Neural cell (in vitro differentiated cells): ENCODE measurements around the gene ZNF561. TPM values are rescaled to one million over a fixed set of nuclear protein-coding genes. Genes with fewer than 3 reads are reported as not detected.

Source experiments
- H2AFZ ChIP-seq: fragments of 200-600, 300-800 bp; sonication (generic), shearing (Covaris generic); 2 replicates; pipeline ENCODE4 v1.6.0; 2014; ENCODE audit warnings: low read depth, mild to moderate bottlenecking, antibody characterized with exemption, low read length, moderate library complexity
- H3F3A ChIP-seq: fragments of 200-600 bp; shearing (Covaris generic); 2 replicates; pipeline ENCODE4 v1.6.1; 2016; ENCODE audit warnings: mild to moderate bottlenecking, moderate library complexity, mixed read lengths, antibody characterized with exemption, low read length; ENCODE audit not compliant: insufficient read depth, poor library complexity, severe bottlenecking
- H3K27ac ChIP-seq: fragments of 200-600, 300-800 bp; sonication (generic), shearing (Covaris generic); 2 replicates; pipeline ENCODE4 v1.5.1; 2014; ENCODE audit warnings: mild to moderate bottlenecking, low read length, moderate library complexity
- H3K27me3 ChIP-seq: fragments of 300-800, 200-600 bp; sonication (generic), shearing (Covaris generic); 2 replicates; pipeline ENCODE4 v1.6.0; 2014; ENCODE audit warnings: mild to moderate bottlenecking, low read depth, low read length, moderate library complexity; ENCODE audit not compliant: insufficient read depth
- H3K36me3 ChIP-seq: fragments of 300-800, 200-600 bp; sonication (generic), shearing (Covaris generic); 2 replicates; pipeline ENCODE4 v1.5.1; 2014; ENCODE audit warnings: mild to moderate bottlenecking, antibody characterized with exemption, low read length, moderate library complexity; ENCODE audit not compliant: insufficient read depth
- H3K4me2 ChIP-seq: fragments of 300-800, 200-600 bp; sonication (generic), shearing (Covaris generic); 2 replicates; pipeline ENCODE4 v1.6.0; 2014; ENCODE audit warnings: mild to moderate bottlenecking, low read length
- H3K4me3 ChIP-seq: fragments of 300-800, 200-600 bp; sonication (generic), shearing (Covaris generic); 2 replicates; pipeline ENCODE4 v1.5.1; 2014; ENCODE audit warnings: mild to moderate bottlenecking, low read length, moderate library complexity
- H3K79me2 ChIP-seq: fragments of 200-600 bp; shearing (Covaris generic); replicated peaks from 2 replicates; pipeline ENCODE4 v1.6.0; 2014; ENCODE audit warnings: mild to moderate bottlenecking, low read length, moderate library complexity; ENCODE audit not compliant: insufficient read depth
- H3K9ac ChIP-seq: fragments of 300-800, 200-600 bp; sonication (generic), shearing (Covaris generic); 2 replicates; pipeline ENCODE4 v1.6.1; 2016; ENCODE audit warnings: mild to moderate bottlenecking, low read length, mixed read lengths
- H3K9me2 ChIP-seq: fragments of 200-600 bp; shearing (Covaris generic); 2 replicates; pipeline ENCODE4 v1.6.1; 2016; ENCODE audit warnings: mild to moderate bottlenecking, low read length, mixed read lengths; ENCODE audit not compliant: insufficient read depth
- H3K9me3 ChIP-seq: fragments of 200-600, 300-800 bp; sonication (generic), shearing (Covaris generic); 2 replicates; pipeline ENCODE4 v1.6.1; 2016; ENCODE audit warnings: mild to moderate bottlenecking, mixed run types, low read length, moderate library complexity, mixed read lengths
- H4K20me1 ChIP-seq: fragments of 200-600 bp; shearing (Covaris generic); 2 replicates; pipeline ENCODE4 v1.6.1; 2016; ENCODE audit warnings: mild to moderate bottlenecking, mixed run types; ENCODE audit not compliant: insufficient read depth
- EP300 ChIP-seq: fragments of 450-650 bp; conservative IDR thresholded peaks from 2 replicates; pipeline ENCODE4 v1.6.1; 2014; ENCODE audit warnings: antibody characterized with exemption, mild to moderate bottlenecking, moderate library complexity; ENCODE audit not compliant: poor library complexity, severe bottlenecking
- EZH2 ChIP-seq: fragments of 200-600, 300-800 bp; shearing (Covaris generic), sonication (generic); IDR thresholded peaks from 2 replicates; pipeline ENCODE4 v1.6.1; 2014; ENCODE audit warnings: antibody characterized with exemption, low read length, borderline replicate concordance, mild to moderate bottlenecking; ENCODE audit not compliant: insufficient read depth, poor library complexity, severe bottlenecking
- MXI1 ChIP-seq: fragments of 450-650 bp; conservative IDR thresholded peaks from 2 replicates; pipeline ENCODE4 v1.6.1; 2014; ENCODE audit warnings: antibody characterized with exemption, mild to moderate bottlenecking; ENCODE audit not compliant: poor library complexity, severe bottlenecking
- POLR2AphosphoS5 ChIP-seq: IDR thresholded peaks from 2 replicates; pipeline ENCODE4 v1.6.1; 2012
- RAD21 ChIP-seq: fragments of 450-650 bp; conservative IDR thresholded peaks from 2 replicates; pipeline ENCODE4 v1.6.1; 2014; ENCODE audit warnings: antibody characterized with exemption, mild to moderate bottlenecking, moderate library complexity
- SMC3 ChIP-seq: fragments of 450-650 bp; conservative IDR thresholded peaks from 2 replicates; pipeline ENCODE4 v1.6.1; 2014; ENCODE audit warnings: antibody characterized with exemption, mild to moderate bottlenecking, moderate library complexity; ENCODE audit not compliant: poor library complexity
- TAF1 ChIP-seq: IDR thresholded peaks from 2 replicates; pipeline ENCODE4 v1.6.1; 2012; ENCODE audit warnings: low read depth
- polyA minus RNA-seq: library from RNA; depleted of rRNA, polyadenylated mRNA; stranded (reverse); fragments of >200 nt; gene quantifications from 2 replicates; pipeline ENCODE4 v1.2.3, GENCODE V29; 2014
- polyA plus RNA-seq: library from polyadenylated mRNA; depleted of rRNA; stranded (reverse); fragments of >200 nt; gene quantifications from 2 replicates; pipeline ENCODE4 v1.2.3, GENCODE V29; 2014
- TF ChIP-seq, protein P1 (sequence below): IDR thresholded peaks from 2 replicates; pipeline ENCODE4 v1.6.1; 2012; ENCODE audit warnings: borderline replicate concordance
- TF ChIP-seq, protein P2 (sequence below): fragments of 450-650 bp; IDR thresholded peaks from 2 replicates; pipeline ENCODE4 v1.5.1; 2014; ENCODE audit warnings: antibody characterized with exemption, mild to moderate bottlenecking, moderate library complexity; ENCODE audit not compliant: poor library complexity, severe bottlenecking

ZNF561 gene
- polyA plus RNA-seq = 24.6 and 35.5 TPM in 2 replicates
- polyA minus RNA-seq = 64.7 and 72.6 TPM in 2 replicates

DNA sequence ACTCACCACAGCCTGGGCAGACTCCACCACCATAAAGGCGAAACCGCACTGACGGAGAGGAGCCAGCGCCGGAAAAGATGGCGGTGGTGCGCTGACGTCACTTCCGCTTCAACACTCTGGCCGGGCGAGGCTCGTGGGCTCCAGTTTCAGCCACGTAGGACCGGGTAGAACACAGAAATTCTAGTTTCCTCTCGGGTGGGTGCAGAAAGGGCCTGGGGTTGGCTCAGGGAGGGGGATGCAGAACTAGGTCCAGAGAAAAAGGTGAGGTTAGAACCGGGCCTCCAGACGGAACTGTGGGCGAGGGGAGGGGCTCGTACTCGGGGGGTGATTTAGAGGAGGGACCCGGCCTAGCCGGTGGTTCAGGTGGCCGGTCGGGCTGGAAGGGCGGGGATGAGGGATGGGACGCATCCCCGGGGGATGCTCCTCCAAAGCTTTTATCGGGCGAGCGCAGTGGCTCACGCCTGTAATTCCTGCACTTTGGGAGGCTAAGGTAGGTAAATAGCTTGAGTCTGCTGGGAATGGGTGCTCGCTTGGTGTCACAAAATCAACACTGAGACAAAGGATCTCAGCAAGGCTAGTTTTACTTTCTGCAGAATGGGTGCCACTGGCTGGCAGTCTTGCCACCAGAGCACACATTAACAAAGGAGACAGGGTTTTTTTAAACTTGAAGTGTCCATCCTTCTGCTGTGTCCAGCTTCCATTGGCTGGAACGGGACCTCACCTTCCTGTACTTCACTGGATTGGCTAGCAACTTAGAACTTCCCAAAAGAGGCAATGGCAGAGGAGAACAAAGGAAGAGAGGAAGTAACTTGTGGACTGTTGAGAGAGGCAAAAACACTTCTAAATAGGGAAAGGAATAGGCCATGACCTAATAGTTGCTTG is at the start of gene ZNF561:
TSS of gene ZNF561 (minus strand) at position 77 of the 882 bp plus-strand sequence. CDS start 1,776 bp downstream, outside the sequence.
- Histone ChIP-seq H3K9me2 (no peaks in the 10 kb centered on the region), H4K20me1 (no peaks in the 10 kb centered on the region), H3F3A (peaks cover 2% of the 10 kb centered on the region), H3K9ac (peak within 1 kb of the TSS; percentile 98), H3K79me2 (peaks cover 30% of the 10 kb centered on the region), H3K4me2 (peak within 1 kb of the TSS; percentile 95), H3K36me3 (no peaks in the 10 kb centered on the region), H3K4me3 (peak within 1 kb of the TSS; percentile 87), H3K27me3 (no peaks in the 10 kb centered on the region), H2AFZ (peak within 1 kb of the TSS; percentile 96), H3K9me3 (no peaks in the 10 kb centered on the region), H3K27ac (peak within 1 kb of the TSS; percentile 99)
- TF ChIP-seq, protein P1, sequence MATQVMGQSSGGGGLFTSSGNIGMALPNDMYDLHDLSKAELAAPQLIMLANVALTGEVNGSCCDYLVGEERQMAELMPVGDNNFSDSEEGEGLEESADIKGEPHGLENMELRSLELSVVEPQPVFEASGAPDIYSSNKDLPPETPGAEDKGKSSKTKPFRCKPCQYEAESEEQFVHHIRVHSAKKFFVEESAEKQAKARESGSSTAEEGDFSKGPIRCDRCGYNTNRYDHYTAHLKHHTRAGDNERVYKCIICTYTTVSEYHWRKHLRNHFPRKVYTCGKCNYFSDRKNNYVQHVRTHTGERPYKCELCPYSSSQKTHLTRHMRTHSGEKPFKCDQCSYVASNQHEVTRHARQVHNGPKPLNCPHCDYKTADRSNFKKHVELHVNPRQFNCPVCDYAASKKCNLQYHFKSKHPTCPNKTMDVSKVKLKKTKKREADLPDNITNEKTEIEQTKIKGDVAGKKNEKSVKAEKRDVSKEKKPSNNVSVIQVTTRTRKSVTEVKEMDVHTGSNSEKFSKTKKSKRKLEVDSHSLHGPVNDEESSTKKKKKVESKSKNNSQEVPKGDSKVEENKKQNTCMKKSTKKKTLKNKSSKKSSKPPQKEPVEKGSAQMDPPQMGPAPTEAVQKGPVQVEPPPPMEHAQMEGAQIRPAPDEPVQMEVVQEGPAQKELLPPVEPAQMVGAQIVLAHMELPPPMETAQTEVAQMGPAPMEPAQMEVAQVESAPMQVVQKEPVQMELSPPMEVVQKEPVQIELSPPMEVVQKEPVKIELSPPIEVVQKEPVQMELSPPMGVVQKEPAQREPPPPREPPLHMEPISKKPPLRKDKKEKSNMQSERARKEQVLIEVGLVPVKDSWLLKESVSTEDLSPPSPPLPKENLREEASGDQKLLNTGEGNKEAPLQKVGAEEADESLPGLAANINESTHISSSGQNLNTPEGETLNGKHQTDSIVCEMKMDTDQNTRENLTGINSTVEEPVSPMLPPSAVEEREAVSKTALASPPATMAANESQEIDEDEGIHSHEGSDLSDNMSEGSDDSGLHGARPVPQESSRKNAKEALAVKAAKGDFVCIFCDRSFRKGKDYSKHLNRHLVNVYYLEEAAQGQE = peak; percentile 64
- TF ChIP-seq TAF1 = peak; percentile 65
- TF ChIP-seq MXI1 = peak; percentile 84
- TF ChIP-seq POLR2AphosphoS5 = peak; percentile 91
- TF ChIP-seq SMC3 = peak; percentile 49
- TF ChIP-seq RAD21 = no peak
- no peak for TF ChIP-seq EZH2
- TF ChIP-seq EP300 = peak; percentile 63
- TF ChIP-seq, protein P2, sequence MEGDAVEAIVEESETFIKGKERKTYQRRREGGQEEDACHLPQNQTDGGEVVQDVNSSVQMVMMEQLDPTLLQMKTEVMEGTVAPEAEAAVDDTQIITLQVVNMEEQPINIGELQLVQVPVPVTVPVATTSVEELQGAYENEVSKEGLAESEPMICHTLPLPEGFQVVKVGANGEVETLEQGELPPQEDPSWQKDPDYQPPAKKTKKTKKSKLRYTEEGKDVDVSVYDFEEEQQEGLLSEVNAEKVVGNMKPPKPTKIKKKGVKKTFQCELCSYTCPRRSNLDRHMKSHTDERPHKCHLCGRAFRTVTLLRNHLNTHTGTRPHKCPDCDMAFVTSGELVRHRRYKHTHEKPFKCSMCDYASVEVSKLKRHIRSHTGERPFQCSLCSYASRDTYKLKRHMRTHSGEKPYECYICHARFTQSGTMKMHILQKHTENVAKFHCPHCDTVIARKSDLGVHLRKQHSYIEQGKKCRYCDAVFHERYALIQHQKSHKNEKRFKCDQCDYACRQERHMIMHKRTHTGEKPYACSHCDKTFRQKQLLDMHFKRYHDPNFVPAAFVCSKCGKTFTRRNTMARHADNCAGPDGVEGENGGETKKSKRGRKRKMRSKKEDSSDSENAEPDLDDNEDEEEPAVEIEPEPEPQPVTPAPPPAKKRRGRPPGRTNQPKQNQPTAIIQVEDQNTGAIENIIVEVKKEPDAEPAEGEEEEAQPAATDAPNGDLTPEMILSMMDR = peak; percentile 11

DNA sequence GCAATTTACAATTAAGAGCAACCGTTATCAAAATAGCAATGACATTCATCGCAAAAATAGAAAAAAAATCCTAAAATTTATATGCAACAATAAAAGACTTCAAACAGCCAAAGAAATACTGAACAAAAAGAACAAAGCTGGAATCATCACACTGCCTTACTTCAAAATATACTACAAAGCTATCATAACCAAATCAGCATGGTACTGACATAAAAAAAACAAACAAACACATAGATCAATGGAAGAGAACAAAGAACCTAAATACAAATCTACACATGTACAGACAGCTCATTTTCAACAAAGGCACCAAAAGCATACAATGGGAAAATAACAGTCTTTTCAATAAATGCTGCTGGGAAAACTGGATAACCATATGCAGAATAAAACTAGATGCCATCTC is 47.5 kb upstream of the ZNF561 start:
- H3K27ac ChIP-seq = no peak overlapping the region
- TF ChIP-seq RAD21 (no peak), MXI1 (no peak), POLR2AphosphoS5 (no peak), SMC3 (no peak), EP300 (no peak), EZH2 (no peak)
- TF ChIP-seq, protein P1 = no peak
- TF ChIP-seq, protein P2 = no peak
- H3K9ac ChIP-seq = no peak overlapping the region
- H3K9me2 ChIP-seq = no peaks in the 10 kb centered on the region
- H3K9me3 ChIP-seq = peaks cover 5% of the 10 kb centered on the region
- no peak overlapping the region for H2AFZ ChIP-seq
- H3K4me3 ChIP-seq = no peak overlapping the region
- no peaks in the 10 kb centered on the region for H3F3A ChIP-seq
- no peaks in the 10 kb centered on the region for H3K79me2 ChIP-seq
- no peaks in the 10 kb centered on the region for H4K20me1 ChIP-seq
- H3K4me2 ChIP-seq = no peak overlapping the region
- no peaks in the 10 kb centered on the region for H3K36me3 ChIP-seq
- H3K27me3 ChIP-seq = no peaks in the 10 kb centered on the region
